K562 (cell line): ENCODE measurements around the gene MAML1. TPM values are rescaled to one million over a fixed set of nuclear protein-coding genes. Genes with fewer than 3 reads are reported as not detected.

Experiments
- ATAC-seq: fragments of 200-7000 bp; cut with Tn5 transposase; 3 replicates; pipeline ENCODE4 v1.9.1; 2020; ENCODE audit warnings: moderate library complexity
- BruUV-seq: library from RNA; stranded (reverse); fragments of 400-500 nt; replicated peaks from 2 replicates; lab custom pipeline; 2021; lab: Mats Ljungman, UMichigan
- CTCF ChIA-PET: fragments of 300-600 bp; formaldehyde crosslinking; extraction: SDS; loops from one replicate; lab custom pipeline; 2021; ENCODE audit warnings: low intra/inter-chr PET ratio; lab: Yijun Ruan, JAX
- POLR2A ChIA-PET: fragments of 300-600, 350-650 bp; sonication (Branson Sonifier 250); formaldehyde crosslinking; extraction: SDS; loops from one replicate; lab custom pipeline; 2021; ENCODE audit warnings: antibody characterized with exemption, inconsistent platforms; lab: Yijun Ruan, JAX
- DNase-seq, 4 experiments: peaks; one replicate each; pipeline versions ENCODE4 v3.0.0 to v3.0.0-alpha.2; 2011 to 2018; ENCODE audit warnings: low spot score in 3 of 4, mixed read lengths in 3 of 4; ENCODE audit errors: extremely low read depth in 1 of 4
- FAIRE-seq: peaks from 2 replicates; lab custom pipeline; 2011; peaks lifted over from hg19 to GRCh38; lab: Jason Lieb, UNC
- H2AFZ ChIP-seq: 2 replicates; pipeline ENCODE4 v1.6.0; 2011; ENCODE audit warnings: low read depth, low read length, control low read depth, inconsistent platforms
- H3K27ac ChIP-seq: fragments of 200-600 bp; 3 replicates; pipeline ENCODE4 v1.8.0; 2011; ENCODE audit warnings: low read depth, mild to moderate bottlenecking, control low read depth, inconsistent platforms, low read length, moderate library complexity, mixed read lengths; ENCODE audit errors: extremely low read depth
- H3K27me3 ChIP-seq, 2 experiments: fragments of 300-600 bp in 1 of 2; 2 replicates in 1 of 2; 3 replicates in 1 of 2; pipeline versions ENCODE4 v1.6.0 to v1.8.0; 2011; ENCODE audit warnings: inconsistent platforms in 2 of 2, low read length in 2 of 2, mild to moderate bottlenecking in 1 of 2, mixed read lengths in 1 of 2, moderate library complexity in 1 of 2; ENCODE audit not compliant: control insufficient read depth in 2 of 2, insufficient read depth in 2 of 2
- H3K36me3 ChIP-seq: fragments of 300-600 bp; 3 replicates; pipeline ENCODE4 v1.8.0; 2011; ENCODE audit warnings: mild to moderate bottlenecking, low read length, inconsistent platforms; ENCODE audit not compliant: control insufficient read depth, insufficient read depth
- H3K4me1 ChIP-seq, 2 experiments: fragments of 200-600 bp in 1 of 2; replicated peaks in 1 of 2; 2 replicates in 1 of 2; 3 replicates in 1 of 2; pipeline versions ENCODE4 v1.5.1 to v1.8.0; 2011; ENCODE audit warnings: inconsistent platforms in 2 of 2, low read length in 2 of 2, mild to moderate bottlenecking in 1 of 2, mixed read lengths in 1 of 2, moderate library complexity in 1 of 2; ENCODE audit not compliant: control insufficient read depth in 2 of 2, insufficient read depth in 2 of 2
- H3K4me2 ChIP-seq: 2 replicates; pipeline ENCODE4 v1.6.1; 2011; ENCODE audit warnings: low read length, control low read depth, inconsistent platforms, mixed read lengths; ENCODE audit not compliant: insufficient read depth
- H3K4me3 ChIP-seq: fragments of 200-600 bp; sonication (generic), shearing (Covaris generic); 2 replicates; pipeline ENCODE4 v1.5.1; 2016; ENCODE audit warnings: control low read depth, inconsistent platforms
- H3K79me2 ChIP-seq: fragments of 200-600 bp; 3 replicates; pipeline ENCODE4 v1.8.0; 2011; ENCODE audit warnings: low read length, inconsistent platforms; ENCODE audit not compliant: control insufficient read depth, insufficient read depth
- H3K9ac ChIP-seq, 2 experiments: 2 replicates each; pipeline versions ENCODE4 v1.6.0 to v1.6.1; 2011; ENCODE audit warnings: low read depth in 2 of 2, low read length in 2 of 2, control low read depth in 1 of 2, inconsistent platforms in 1 of 2, mild to moderate bottlenecking in 1 of 2, mixed read lengths in 1 of 2; ENCODE audit not compliant: insufficient read depth in 1 of 2
- H3K9me1 ChIP-seq: one replicate; pipeline ENCODE4 v1.6.0; 2011; ENCODE audit warnings: inconsistent platforms, mild to moderate bottlenecking, low read length, moderate library complexity; ENCODE audit not compliant: control insufficient read depth, insufficient read depth
- H3K9me3 ChIP-seq: replicated peaks from 2 replicates; pipeline ENCODE4 v1.5.1; 2011; ENCODE audit warnings: low read depth, low read length, inconsistent platforms; ENCODE audit not compliant: control insufficient read depth, insufficient read depth
- H4K20me1 ChIP-seq: replicated peaks from 2 replicates; pipeline ENCODE4 v1.6.1; 2011; ENCODE audit warnings: low read length, inconsistent platforms, mixed read lengths; ENCODE audit not compliant: control insufficient read depth, insufficient read depth
- DDX20 ChIP-seq: fragments of 450-650 bp; IDR thresholded peaks from 2 replicates; pipeline ENCODE4 v1.6.1; 2016; ENCODE audit warnings: missing genetic modification characterization, low read depth, mild to moderate bottlenecking, missing compliant biosample characterization, moderate library complexity
- KAT7 ChIP-seq: sonication (generic); formaldehyde crosslinking; IDR thresholded peaks from 2 replicates; pipeline ENCODE4 v1.8.0; 2022; ENCODE audit warnings: missing genetic modification reagents, mild to moderate bottlenecking, borderline replicate concordance
- MYBL2 ChIP-seq, 2 experiments: fragments of 450-650 bp in 1 of 2; sonication (generic) in 1 of 2; formaldehyde crosslinking in 1 of 2; IDR thresholded peaks; 2 replicates each; pipeline versions ENCODE4 v1.6.1 to v1.8.1; 2017 to 2022; ENCODE audit warnings: borderline replicate concordance in 1 of 2, inconsistent platforms in 1 of 2, low read depth in 1 of 2, mild to moderate bottlenecking in 1 of 2, missing genetic modification reagents in 1 of 2, moderate library complexity in 1 of 2
- NFE2L1 ChIP-seq: fragments of 450-650 bp; IDR thresholded peaks from 2 replicates; pipeline ENCODE4 v1.6.1; 2016; ENCODE audit warnings: missing genetic modification characterization, low read depth, mild to moderate bottlenecking, missing compliant biosample characterization, moderate library complexity, borderline replicate concordance
- POLR2B ChIP-seq: fragments of 450-650 bp; IDR thresholded peaks from 2 replicates; pipeline ENCODE4 v1.6.1; 2018; ENCODE audit warnings: low read depth; ENCODE audit not compliant: partially characterized antibody
- POLR2H ChIP-seq: IDR thresholded peaks from 2 replicates; pipeline ENCODE4 v1.6.1; 2016; ENCODE audit warnings: missing genetic modification characterization, low read depth, mild to moderate bottlenecking, control low read depth, missing compliant biosample characterization, moderate library complexity
- RNF2 ChIP-seq: sonication (generic); IDR thresholded peaks from 2 replicates; pipeline ENCODE4 v1.6.1; 2016
- SLC30A9 ChIP-seq: fragments of 250-450 bp; sonication (Bioruptor Pico); IDR thresholded peaks from 2 replicates; pipeline ENCODE4 v1.8.0; 2022; ENCODE audit warnings: mild to moderate bottlenecking, moderate library complexity
- ZNF263 ChIP-seq: sonication (generic); formaldehyde crosslinking; IDR thresholded peaks from 2 replicates; pipeline ENCODE4 v1.8.0; 2022; ENCODE audit warnings: mild to moderate bottlenecking, missing genetic modification reagents, borderline replicate concordance
- ZNF3 ChIP-seq: fragments of 250-450 bp; sonication (Bioruptor Pico); IDR thresholded peaks from 2 replicates; pipeline ENCODE4 v1.5.0; 2021; ENCODE audit warnings: mild to moderate bottlenecking, moderate library complexity
- WGBS: fragments of 100-300 bp; shearing (Covaris generic); methylation state at CpG from one replicate; pipeline ENCODE4 v1.1.6; 2016; ENCODE audit warnings: low coverage, mixed read lengths; ENCODE audit not compliant: insufficient coverage; ENCODE audit errors: missing lambda C conversion rate; 5-methylcytosine and 5-hydroxymethylcytosine counted together
- in situ Hi-C: fragments of 300-500 bp; cut with MboI; formaldehyde crosslinking; loops from 4 replicates; pipeline ENCODE4 v1.15.0; 2018; ENCODE audit warnings: inconsistent platforms, mixed read lengths
- intact Hi-C: fragments of 100-400 bp; cut with micrococcal nuclease; formaldehyde crosslinking; loops from 2 replicates; pipeline ENCODE4 v1.14.2; 2022
- polyA plus RNA-seq, 8 experiments: library from polyadenylated mRNA; depleted of rRNA in 4 of 8; stranded (reverse) in 5 of 8; unstranded in 3 of 8; fragments of >200 nt; fragmentation: Nextera tagmentation in 2 of 8; fragmentation: Illumina TruSeq in 1 of 8; extraction: Ambion mirVana in 2 of 8; extraction: Trizol in 1 of 8; gene quantifications; 2 replicates each; pipeline versions ENCODE4 v1.2.1 to v1.2.3, GENCODE V29; 2011 to 2014; ENCODE audit warnings: inconsistent platforms in 1 of 8, missing spikeins in 1 of 8
- total RNA-seq, 7 experiments: library from RNA; depleted of rRNA in 6 of 7; stranded (reverse); fragments of >200 nt in 6 of 7; fragmentation: Illumina TruSeq in 2 of 7; extraction: Trizol in 2 of 7; gene quantifications; 2 replicates each; pipeline versions ENCODE4 v1.2.1 to v1.2.3, GENCODE V29; 2011 to 2021; ENCODE audit warnings: low replicate concordance in 1 of 7
- TF ChIP-seq, protein P1 (sequence below): fragments of 200-400 bp; formaldehyde crosslinking; IDR thresholded peaks from 2 replicates; pipeline ENCODE4 v1.6.1; 2017; ENCODE audit warnings: mild to moderate bottlenecking, low read depth, low read length, moderate library complexity
- TF ChIP-seq, protein P2 (sequence below): fragments of 450-650 bp; IDR thresholded peaks from 2 replicates; pipeline ENCODE4 v1.6.1; 2016; ENCODE audit warnings: borderline replicate concordance
- TF ChIP-seq, protein P3 (sequence below): sonication (generic); formaldehyde crosslinking; IDR thresholded peaks from 2 replicates; pipeline ENCODE4 v1.8.0; 2022; ENCODE audit warnings: mild to moderate bottlenecking, missing genetic modification reagents

MAML1 gene
- total and polyA plus RNA-seq, 9 of the 15 experiments (the other 6 are each of a cell fraction or from before 2014, with no cell fraction given), result 0.32 to 18.4 (median 7.0) TPM

DNA sequence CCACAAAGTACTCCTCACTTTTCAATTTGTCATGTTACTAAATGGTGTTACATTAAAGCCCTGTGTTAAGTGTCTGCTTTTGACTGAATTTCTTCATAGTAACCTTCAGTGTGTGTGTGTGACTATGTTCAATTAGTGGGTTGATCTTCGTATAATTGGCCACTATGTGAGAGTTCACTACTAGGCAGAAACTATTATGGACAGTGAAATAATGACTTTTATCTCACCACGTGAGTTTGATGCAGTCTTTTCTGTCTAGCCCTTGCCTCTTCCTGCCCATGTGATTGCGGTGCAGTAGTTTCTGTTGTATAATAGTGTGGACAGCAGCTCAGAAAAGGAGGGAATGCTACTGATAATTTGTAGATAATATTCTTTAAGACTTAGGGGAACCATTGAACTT lies 1.8 kb upstream of the MAML1 start:
- intact Hi-C loops, result no loop called here
- Histone ChIP-seq H3K9me1 (no peaks in the 10 kb centered on the region), H3K4me2 (no peak overlapping the region; the same call in 1 of the 2 replicates), H3K4me1 (peaks cover 13 to 18% of the 10 kb centered on the region in 2 experiments), H3K4me3 (no peak overlapping the region), H3K9ac (peak overlapping the region in 1 of 2 experiments; percentile 23; a peak in 1 of 4 replicates), H3K27me3 (no peaks in the 10 kb centered on the region), H2AFZ (no peak overlapping the region), H4K20me1 (no peaks in the 10 kb centered on the region), H3K27ac (peak overlapping the region; percentile 71; the same call in 2 of the 3 replicates), H3K79me2 (peaks cover 33% of the 10 kb centered on the region), H3K36me3 (peaks cover 64% of the 10 kb centered on the region), H3K9me3 (no peaks in the 10 kb centered on the region)
- DNase-seq (peak in 1 of 4 experiments; percentile 50), ATAC-seq (no peak), FAIRE-seq (no peak)
- CTCF ChIA-PET, result no interaction called here
- BruUV-seq, result no TSS peak
- POLR2A ChIA-PET, result interaction anchor here (1.0 to 2.7 kb wide), 5 partner anchors 10 to 27 kb away, joined by 3 to 17 read pairs (median 10); no protein-coding TSS in a partner anchor
- WGBS, result 8% methylated on average over 3 of the region's 3 CpGs
- in situ Hi-C loops, result no loop called here
- TF ChIP-seq ZNF3 (no peak), DDX20 (tag) (no peak), NFE2L1 (tag) (no peak), POLR2B (peak; percentile 60), ZNF263 (no peak), MYBL2 (IDR thresholded peaks at IDR 0.05; ENCODE audit: low read depth) (no peak), MYBL2 (CRISPR knock-in tag; IDR thresholded peaks at IDR 0.05; ENCODE audit: borderline replicate concordance) (no peak), SLC30A9 (CRISPR knock-in tag) (no peak), POLR2H (tag) (0 out of 2 replicates have a peak, but pooled peaks have one; percentile 9), RNF2 (no peak), KAT7 (CRISPR knock-in tag) (no peak)
- TF ChIP-seq, protein P1, sequence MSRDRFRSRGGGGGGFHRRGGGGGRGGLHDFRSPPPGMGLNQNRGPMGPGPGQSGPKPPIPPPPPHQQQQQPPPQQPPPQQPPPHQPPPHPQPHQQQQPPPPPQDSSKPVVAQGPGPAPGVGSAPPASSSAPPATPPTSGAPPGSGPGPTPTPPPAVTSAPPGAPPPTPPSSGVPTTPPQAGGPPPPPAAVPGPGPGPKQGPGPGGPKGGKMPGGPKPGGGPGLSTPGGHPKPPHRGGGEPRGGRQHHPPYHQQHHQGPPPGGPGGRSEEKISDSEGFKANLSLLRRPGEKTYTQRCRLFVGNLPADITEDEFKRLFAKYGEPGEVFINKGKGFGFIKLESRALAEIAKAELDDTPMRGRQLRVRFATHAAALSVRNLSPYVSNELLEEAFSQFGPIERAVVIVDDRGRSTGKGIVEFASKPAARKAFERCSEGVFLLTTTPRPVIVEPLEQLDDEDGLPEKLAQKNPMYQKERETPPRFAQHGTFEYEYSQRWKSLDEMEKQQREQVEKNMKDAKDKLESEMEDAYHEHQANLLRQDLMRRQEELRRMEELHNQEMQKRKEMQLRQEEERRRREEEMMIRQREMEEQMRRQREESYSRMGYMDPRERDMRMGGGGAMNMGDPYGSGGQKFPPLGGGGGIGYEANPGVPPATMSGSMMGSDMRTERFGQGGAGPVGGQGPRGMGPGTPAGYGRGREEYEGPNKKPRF, result no peak
- TF ChIP-seq, protein P2, sequence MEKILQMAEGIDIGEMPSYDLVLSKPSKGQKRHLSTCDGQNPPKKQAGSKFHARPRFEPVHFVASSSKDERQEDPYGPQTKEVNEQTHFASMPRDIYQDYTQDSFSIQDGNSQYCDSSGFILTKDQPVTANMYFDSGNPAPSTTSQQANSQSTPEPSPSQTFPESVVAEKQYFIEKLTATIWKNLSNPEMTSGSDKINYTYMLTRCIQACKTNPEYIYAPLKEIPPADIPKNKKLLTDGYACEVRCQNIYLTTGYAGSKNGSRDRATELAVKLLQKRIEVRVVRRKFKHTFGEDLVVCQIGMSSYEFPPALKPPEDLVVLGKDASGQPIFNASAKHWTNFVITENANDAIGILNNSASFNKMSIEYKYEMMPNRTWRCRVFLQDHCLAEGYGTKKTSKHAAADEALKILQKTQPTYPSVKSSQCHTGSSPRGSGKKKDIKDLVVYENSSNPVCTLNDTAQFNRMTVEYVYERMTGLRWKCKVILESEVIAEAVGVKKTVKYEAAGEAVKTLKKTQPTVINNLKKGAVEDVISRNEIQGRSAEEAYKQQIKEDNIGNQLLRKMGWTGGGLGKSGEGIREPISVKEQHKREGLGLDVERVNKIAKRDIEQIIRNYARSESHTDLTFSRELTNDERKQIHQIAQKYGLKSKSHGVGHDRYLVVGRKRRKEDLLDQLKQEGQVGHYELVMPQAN, result peak; percentile 28; the same call in 1 of the 2 replicates
- TF ChIP-seq, protein P3, sequence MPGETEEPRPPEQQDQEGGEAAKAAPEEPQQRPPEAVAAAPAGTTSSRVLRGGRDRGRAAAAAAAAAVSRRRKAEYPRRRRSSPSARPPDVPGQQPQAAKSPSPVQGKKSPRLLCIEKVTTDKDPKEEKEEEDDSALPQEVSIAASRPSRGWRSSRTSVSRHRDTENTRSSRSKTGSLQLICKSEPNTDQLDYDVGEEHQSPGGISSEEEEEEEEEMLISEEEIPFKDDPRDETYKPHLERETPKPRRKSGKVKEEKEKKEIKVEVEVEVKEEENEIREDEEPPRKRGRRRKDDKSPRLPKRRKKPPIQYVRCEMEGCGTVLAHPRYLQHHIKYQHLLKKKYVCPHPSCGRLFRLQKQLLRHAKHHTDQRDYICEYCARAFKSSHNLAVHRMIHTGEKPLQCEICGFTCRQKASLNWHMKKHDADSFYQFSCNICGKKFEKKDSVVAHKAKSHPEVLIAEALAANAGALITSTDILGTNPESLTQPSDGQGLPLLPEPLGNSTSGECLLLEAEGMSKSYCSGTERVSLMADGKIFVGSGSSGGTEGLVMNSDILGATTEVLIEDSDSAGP (CRISPR knock-in tag), result no peak
